T-helper 1 cell treated with Interleukin-12 subunit alpha and Interleukin-12 subunit beta and Interleukin-4 antibody, amounts not matched to agents 30 ng/mL and 1 ng/mL, for 36 hours (primary cell): ENCODE data around the gene C12orf76. TPM values are rescaled to one million over a fixed set of nuclear protein-coding genes. Genes with fewer than 3 reads are reported as not detected.

Experiments
- intact Hi-C: fragments of 100-400 bp; cut with micrococcal nuclease; formaldehyde crosslinking; loops from one replicate; pipeline ENCODE4 v1.15.1; 2024
- total RNA-seq: library from RNA; stranded (reverse); gene quantifications from 2 replicates; pipeline ENCODE4 v1.2.3, GENCODE V29; 2022

C12orf76 gene
- total RNA-seq, 1 donor from 2014 or later: 25.1 TPM

DNA sequence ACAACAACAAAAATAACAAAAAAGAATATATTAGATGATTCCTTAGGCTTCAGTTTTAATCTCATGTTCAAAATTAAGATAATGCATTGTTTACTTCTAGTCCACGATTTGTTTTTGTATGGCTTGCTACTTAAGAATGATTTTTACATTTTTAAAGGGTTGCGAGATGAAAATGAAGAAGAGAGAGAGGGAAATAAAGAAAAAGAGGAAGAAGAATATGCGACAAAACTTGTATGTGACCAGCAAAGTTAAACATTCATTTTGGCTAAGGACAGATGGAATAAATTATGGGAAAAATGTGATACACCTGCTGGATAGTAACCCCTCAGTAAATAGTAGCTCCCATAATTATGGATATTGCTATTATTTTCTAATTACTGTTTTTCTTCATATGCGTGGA is 50.9 kb downstream of the C12orf76 start:
- intact Hi-C loops: loop anchor here (5.0 to 10.0 kb wide), 3 partner anchors 283 to 587 kb away; partner anchors contain the start of genes ANAPC7, FAM222A and PPTC7

DNA sequence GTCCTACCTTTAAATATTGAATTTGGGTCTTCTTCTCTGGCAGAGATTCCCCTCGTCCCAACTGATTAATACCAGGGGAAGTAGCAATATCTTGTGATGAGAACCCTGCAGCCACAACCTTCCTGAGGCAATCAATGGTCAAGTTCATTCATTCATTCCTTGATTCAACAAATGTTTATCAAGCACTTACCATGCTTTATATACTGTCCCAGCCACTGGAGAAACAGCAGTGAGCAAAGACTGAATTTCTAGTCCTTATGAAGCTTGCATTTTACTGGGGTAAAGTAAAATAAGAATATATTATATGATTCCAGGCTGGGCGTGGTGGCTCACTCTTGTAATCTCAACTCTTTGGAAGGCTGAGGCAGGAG is 51.9 kb downstream of the C12orf76 start:
- intact Hi-C loops: loop anchor here (1.0 to 10.0 kb wide), 8 partner anchors 19 to 588 kb away; partner anchors contain the start of genes ANAPC7, ATP2A2, C12orf76 and FAM222A

DNA sequence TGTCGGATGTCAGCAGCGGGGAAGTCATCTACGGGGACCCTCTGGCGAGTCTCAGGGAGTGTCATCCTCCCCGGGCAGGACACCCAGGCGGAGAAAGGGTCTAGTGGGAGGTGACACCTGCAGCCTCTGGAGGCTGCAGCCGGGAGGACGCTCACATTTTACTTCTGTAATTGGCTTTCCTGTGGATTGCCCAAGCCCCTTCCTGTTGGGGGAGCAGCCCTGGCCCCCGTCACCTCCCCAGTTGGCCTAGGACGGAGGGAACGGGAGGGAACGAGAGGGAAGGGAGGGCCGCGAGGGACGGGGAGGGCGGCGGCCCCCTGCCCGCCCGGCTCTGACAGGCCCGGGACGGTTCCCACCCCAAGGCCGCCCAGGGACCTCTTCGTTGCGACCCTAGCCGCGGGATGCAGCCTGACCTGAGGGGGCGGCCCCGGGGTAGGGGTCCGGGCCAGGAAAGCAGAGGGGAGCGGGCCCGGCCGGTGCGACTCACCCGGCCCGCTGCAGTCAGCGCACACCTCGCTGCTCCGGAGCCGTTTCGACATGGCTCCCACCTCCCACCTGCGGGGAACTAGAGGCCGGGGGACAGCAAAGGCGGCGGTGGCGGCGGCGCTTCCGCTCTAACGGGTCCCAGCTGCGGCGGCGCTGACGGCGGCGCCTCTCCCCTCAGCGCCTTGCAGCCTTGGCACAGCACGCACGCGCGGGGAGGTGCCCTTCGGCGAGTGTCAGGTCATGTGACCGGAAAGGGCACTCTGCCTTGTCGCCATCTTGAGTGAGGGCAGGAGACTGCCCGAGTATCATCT is 52.4 kb downstream of the C12orf76 start, which contains the start of gene GIT2:
TSS of gene GIT2 (minus strand) at position 683 of the 797 bp plus-strand sequence. CDS start at position 539, 144 bp downstream.
- intact Hi-C loops: loop anchor here (1.0 to 10.0 kb wide), 9 partner anchors 19 to 589 kb away; partner anchors contain the start of genes ANAPC7, ATP2A2, C12orf76 and FAM222A

DNA sequence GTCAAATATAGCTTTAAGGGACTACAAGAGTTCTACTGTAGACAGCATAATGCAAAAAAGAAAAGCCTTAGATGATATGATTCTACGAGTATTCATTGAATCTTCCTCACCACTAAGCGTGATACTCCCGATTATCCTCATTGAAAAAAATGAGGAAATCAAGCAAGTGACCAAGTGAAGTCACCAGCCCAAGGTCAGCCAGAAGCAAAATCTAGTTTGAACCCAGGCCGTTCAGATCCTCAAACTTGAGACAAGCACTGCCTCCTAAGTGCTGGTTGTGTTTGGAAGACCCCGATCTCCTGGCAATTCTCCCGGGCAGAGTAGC is 53.0 kb downstream of the C12orf76 start:
- intact Hi-C loops: loop anchor here (2.0 to 10.0 kb wide), 4 partner anchors 95 to 589 kb away; partner anchors contain the start of genes ANAPC7, FAM222A, PPTC7 and TCHP

DNA sequence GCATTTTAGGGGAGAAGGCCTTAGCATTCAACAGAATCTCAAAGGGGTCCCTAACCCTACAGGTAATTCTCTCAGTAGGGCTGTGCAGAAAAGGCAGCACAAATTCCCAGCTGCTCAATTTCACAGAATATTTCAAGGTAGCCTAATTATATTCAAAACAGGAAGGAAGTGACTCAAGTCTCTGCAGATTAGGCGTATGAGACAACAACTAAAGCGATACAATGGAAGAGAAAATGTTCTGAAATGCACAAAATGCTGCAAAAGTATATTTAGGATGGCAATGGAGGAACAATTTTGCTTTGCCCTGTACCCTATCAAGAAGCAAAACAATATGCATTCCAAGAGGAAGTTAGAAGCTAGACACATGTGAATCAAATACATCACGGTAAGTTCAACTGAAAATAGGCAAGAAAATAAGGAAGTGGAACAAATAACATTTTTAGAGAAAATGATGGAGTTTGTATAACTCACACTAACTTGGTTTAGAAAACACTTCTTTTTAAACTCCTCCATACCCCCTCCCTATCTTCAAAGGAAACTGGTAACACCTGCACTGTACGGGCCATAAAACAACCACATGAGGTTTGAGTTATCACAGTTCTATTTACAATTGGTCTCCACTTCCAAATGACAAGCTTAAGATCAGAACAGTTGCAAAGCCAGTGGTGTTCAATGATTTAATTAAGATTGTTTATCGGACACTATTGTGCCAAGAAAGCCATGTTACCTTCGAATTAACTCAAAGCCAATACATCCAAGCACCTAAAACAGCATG is 53.7 kb downstream of the C12orf76 start:
- intact Hi-C loops: loop anchor here (1.0 to 10.0 kb wide), 8 partner anchors 13 to 590 kb away; partner anchors contain the start of genes ANAPC7, FAM222A, MMAB and MVK

DNA sequence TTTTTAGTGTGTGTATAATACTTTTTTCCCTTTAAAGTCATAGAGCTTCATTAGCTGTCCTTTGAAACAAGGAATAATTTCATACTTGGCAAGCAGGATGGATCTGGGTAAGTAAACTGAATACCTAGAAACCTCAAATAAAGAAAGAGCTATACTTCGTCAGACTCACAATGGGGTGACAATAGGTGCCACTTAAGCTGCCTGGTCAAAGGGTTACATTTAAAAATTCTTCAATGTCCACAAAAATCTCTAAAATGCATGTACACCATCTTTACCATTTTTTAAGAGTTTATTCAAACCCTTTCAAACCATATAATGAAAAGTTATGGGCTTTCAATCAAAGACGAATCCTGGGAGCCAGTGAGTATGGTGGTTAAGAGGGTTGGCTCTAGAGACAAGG is 55.2 kb downstream of the C12orf76 start:
- intact Hi-C loops: loop anchor here (5.0 to 10.0 kb wide), 3 partner anchors 61 to 592 kb away; partner anchors contain the start of genes FAM222A and PPTC7

DNA sequence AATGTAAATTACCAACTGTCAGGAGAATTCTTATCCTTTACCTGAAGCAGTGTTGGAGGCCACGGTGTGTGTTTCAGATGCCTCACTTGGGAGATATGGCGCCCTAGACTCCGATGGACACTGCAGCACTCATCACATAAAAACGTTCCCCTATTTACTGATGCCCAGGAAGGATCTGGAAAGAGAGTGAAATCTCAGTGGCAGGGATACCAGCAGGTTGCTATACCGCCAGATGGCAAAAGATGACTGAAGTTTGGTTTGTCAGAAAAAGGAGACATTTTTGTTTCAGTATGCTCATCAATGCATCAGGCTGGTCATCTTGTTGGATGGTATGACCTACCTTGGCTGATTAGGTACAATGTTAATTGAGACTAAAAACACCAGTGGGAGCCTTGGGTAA is 56.7 kb downstream of the C12orf76 start:
- intact Hi-C loops: loop anchor here (5.0 to 10.0 kb wide), 3 partner anchors 59 to 593 kb away; partner anchors contain the start of genes FAM222A and PPTC7

Other genes starting within 250 kb of the C12orf76 start
- gene TRPV4, start 215.1 kb downstream of the C12orf76 start, total RNA-seq: not detected in 2 replicates
- 23.7 and 24.9 TPM in 2 replicates for gene GLTP, start 168.0 kb downstream of the C12orf76 start, total RNA-seq
- gene TCHP, start 148.2 kb downstream of the C12orf76 start, total RNA-seq: 35.1 and 35.2 TPM in 2 replicates
- gene GIT2, start 52.2 kb downstream of the C12orf76 start, total RNA-seq: 139 TPM in 2 replicates
- 78.8 and 82.1 TPM in 2 replicates for gene ANKRD13A, start 49.1 kb downstream of the C12orf76 start, total RNA-seq
- 1.2 and 1.3 TPM in 2 replicates for gene IFT81, start 75.8 kb upstream of the C12orf76 start, total RNA-seq
- gene ATP2A2, start 232.7 kb upstream of the C12orf76 start, total RNA-seq: 186 and 189 TPM in 2 replicates